GM23338 (cell line): Measurements from ENCODE around the gene IRX5. TPM values are rescaled to one million over a fixed set of nuclear protein-coding genes. Genes with fewer than 3 reads are reported as not detected.

Source experiments
- ATAC-seq: fragments of 200-7000 bp; cut with Tn5 transposase; 3 replicates; pipeline ENCODE4 v1.9.1; 2020
- DNase-seq: peaks from one replicate; pipeline ENCODE4 v3.0.0-alpha.2; 2015; ENCODE audit warnings: low spot score
- H2AFZ ChIP-seq: fragments of 200-600 bp; sonication (generic); 2 replicates; pipeline ENCODE4 v1.8.0; 2016; ENCODE audit warnings: antibody characterized with exemption, mild to moderate bottlenecking, moderate library complexity
- H3F3A ChIP-seq: fragments of 200-600 bp; sonication (generic); replicated peaks from 2 replicates; pipeline ENCODE4 v1.8.0; 2017; ENCODE audit warnings: antibody characterized with exemption, mixed run types, low read depth
- H3K27ac ChIP-seq: fragments of 200-600 bp; sonication (generic); 2 replicates; pipeline ENCODE4 v1.6.1; 2016; ENCODE audit warnings: low read depth
- H3K27me3 ChIP-seq: fragments of 200-600 bp; sonication (generic); 2 replicates; pipeline ENCODE4 v1.8.0; 2016; ENCODE audit warnings: mild to moderate bottlenecking, mixed run types, moderate library complexity; ENCODE audit not compliant: insufficient read depth
- H3K36me3 ChIP-seq: fragments of 200-600 bp; sonication (generic); 2 replicates; pipeline ENCODE4 v1.8.0; 2016; ENCODE audit warnings: mild to moderate bottlenecking; ENCODE audit not compliant: insufficient read depth
- H3K4me1 ChIP-seq: fragments of 200-600 bp; sonication (generic); 2 replicates; pipeline ENCODE4 v1.8.0; 2016; ENCODE audit warnings: mild to moderate bottlenecking, moderate library complexity; ENCODE audit not compliant: insufficient read depth
- H3K4me2 ChIP-seq: fragments of 200-600 bp; sonication (generic); 2 replicates; pipeline ENCODE4 v1.7.1; 2017; ENCODE audit warnings: mixed run types
- H3K4me3 ChIP-seq: fragments of 200-600 bp; sonication (generic); 2 replicates; pipeline ENCODE4 v1.6.1; 2016; ENCODE audit warnings: mixed run types
- H3K79me2 ChIP-seq: fragments of 200-600 bp; sonication (generic); replicated peaks from 2 replicates; pipeline ENCODE4 v1.8.0; 2017; ENCODE audit warnings: mild to moderate bottlenecking; ENCODE audit not compliant: insufficient read depth
- H3K9me2 ChIP-seq: fragments of 200-600 bp; sonication (generic); 2 replicates; pipeline ENCODE4 v1.8.0; 2017; ENCODE audit not compliant: insufficient read depth
- H4K20me1 ChIP-seq: fragments of 200-600 bp; sonication (generic); replicated peaks from 2 replicates; pipeline ENCODE4 v1.8.0; 2017; ENCODE audit warnings: mild to moderate bottlenecking; ENCODE audit not compliant: insufficient read depth
- H3K27ac Mint-ChIP-seq: 2 replicates; pipeline ENCODE4 v1.8.0; 2020; ENCODE audit warnings: inconsistent platforms, mild to moderate bottlenecking, moderate library complexity, mixed read lengths
- H3K27me3 Mint-ChIP-seq: 3 replicates; pipeline ENCODE4 v1.8.0; 2022; ENCODE audit warnings: low read depth, mild to moderate bottlenecking, moderate library complexity, mixed read lengths, inconsistent platforms; ENCODE audit not compliant: insufficient read depth, poor library complexity
- H3K36me3 Mint-ChIP-seq: 3 replicates; pipeline ENCODE4 v1.8.0; 2021; ENCODE audit warnings: low read depth, mild to moderate bottlenecking, inconsistent platforms, moderate library complexity, mixed read lengths
- H3K4me1 Mint-ChIP-seq: 3 replicates; pipeline ENCODE4 v1.8.0; 2020; ENCODE audit warnings: mild to moderate bottlenecking, inconsistent platforms, mixed read lengths
- H3K4me3 Mint-ChIP-seq: 3 replicates; pipeline ENCODE4 v1.8.0; 2021; ENCODE audit warnings: moderate library complexity, mild to moderate bottlenecking, inconsistent platforms, mixed read lengths
- H3K9me3 Mint-ChIP-seq: 3 replicates; pipeline ENCODE4 v1.8.0; 2020; ENCODE audit warnings: moderate library complexity, mild to moderate bottlenecking, inconsistent platforms, mixed read lengths
- EZH2 ChIP-seq: fragments of 200-600 bp; sonication (generic); IDR thresholded peaks from one replicate; pipeline ENCODE4 v1.8.0; 2017; ENCODE audit warnings: antibody characterized with exemption, mild to moderate bottlenecking, low read depth; ENCODE audit not compliant: unreplicated experiment
- JUNB ChIP-seq: IDR thresholded peaks from one replicate; pipeline ENCODE4 v1.6.1; 2016; ENCODE audit warnings: antibody characterized with exemption; ENCODE audit not compliant: unreplicated experiment
- REST ChIP-seq: IDR thresholded peaks from one replicate; pipeline ENCODE4 v1.6.1; 2018; ENCODE audit warnings: antibody characterized with exemption; ENCODE audit not compliant: unreplicated experiment
- STAT1 ChIP-seq: IDR thresholded peaks from one replicate; pipeline ENCODE4 v1.6.1; 2016; ENCODE audit warnings: antibody characterized with exemption; ENCODE audit not compliant: unreplicated experiment
- polyA plus RNA-seq: library from polyadenylated mRNA; unstranded; fragments of >200 nt; fragmentation: Nextera tagmentation; extraction: Ambion mirVana; gene quantifications from 2 replicates; pipeline ENCODE4 v1.2.1, GENCODE V29; 2016
- total RNA-seq: library from RNA; depleted of rRNA; stranded (reverse); fragments of >200 nt; shearing (Covaris generic); gene quantifications from 2 replicates; pipeline ENCODE4 v1.2.3, GENCODE V29; 2014

The IRX5 gene
- total and polyA plus RNA-seq, 2 experiments from 2014 or later: 0.07 to 0.39 TPM

DNA sequence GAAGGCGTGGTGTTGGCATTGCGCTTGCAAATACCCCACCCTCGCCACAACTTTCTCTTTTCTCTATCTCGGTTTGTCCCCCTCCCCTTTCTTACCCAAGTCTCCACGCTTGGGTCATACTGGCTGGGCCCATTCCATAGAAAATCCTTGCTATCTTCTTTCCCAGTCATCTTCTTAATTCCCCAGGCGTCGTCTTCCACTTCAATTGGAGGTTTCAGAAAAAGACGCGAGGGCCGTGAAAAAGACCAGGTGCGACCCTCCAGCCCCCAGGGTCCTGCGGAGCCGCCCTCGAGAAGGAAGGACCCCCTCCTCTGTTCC, 8.3 kb downstream of the IRX5 start:
- H3K27me3 Mint-ChIP-seq: peaks cover 91% of the 10 kb centered on the region
- Histone ChIP-seq H2AFZ (no peak overlapping the region; the same call in 1 of the 2 replicates), H3K27me3 (peaks cover 100% of the 10 kb centered on the region), H3K4me3 (peak overlapping the region; percentile 65), H3K4me1 (peaks cover 34% of the 10 kb centered on the region), H3K79me2 (no peaks in the 10 kb centered on the region), H4K20me1 (peaks cover 8% of the 10 kb centered on the region; the same call in 1 of the 2 replicates), H3K9me2 (no peaks in the 10 kb centered on the region), H3K27ac (no peak overlapping the region), H3K4me2 (peak overlapping the region; percentile 91), H3K36me3 (no peaks in the 10 kb centered on the region), H3F3A (peaks cover 14% of the 10 kb centered on the region)
- H3K27ac Mint-ChIP-seq: no peak overlapping the region
- TF ChIP-seq STAT1 (no peak), JUNB (no peak)
- H3K4me3 Mint-ChIP-seq: peak overlapping the region; percentile 74
- peak; percentile 57 for DNase-seq
- H3K9me3 Mint-ChIP-seq: no peaks in the 10 kb centered on the region; the same call in 2 of the 3 replicates
- peaks cover 34% of the 10 kb centered on the region for H3K4me1 Mint-ChIP-seq
- ATAC-seq: no peak
- no peaks in the 10 kb centered on the region for H3K36me3 Mint-ChIP-seq

DNA sequence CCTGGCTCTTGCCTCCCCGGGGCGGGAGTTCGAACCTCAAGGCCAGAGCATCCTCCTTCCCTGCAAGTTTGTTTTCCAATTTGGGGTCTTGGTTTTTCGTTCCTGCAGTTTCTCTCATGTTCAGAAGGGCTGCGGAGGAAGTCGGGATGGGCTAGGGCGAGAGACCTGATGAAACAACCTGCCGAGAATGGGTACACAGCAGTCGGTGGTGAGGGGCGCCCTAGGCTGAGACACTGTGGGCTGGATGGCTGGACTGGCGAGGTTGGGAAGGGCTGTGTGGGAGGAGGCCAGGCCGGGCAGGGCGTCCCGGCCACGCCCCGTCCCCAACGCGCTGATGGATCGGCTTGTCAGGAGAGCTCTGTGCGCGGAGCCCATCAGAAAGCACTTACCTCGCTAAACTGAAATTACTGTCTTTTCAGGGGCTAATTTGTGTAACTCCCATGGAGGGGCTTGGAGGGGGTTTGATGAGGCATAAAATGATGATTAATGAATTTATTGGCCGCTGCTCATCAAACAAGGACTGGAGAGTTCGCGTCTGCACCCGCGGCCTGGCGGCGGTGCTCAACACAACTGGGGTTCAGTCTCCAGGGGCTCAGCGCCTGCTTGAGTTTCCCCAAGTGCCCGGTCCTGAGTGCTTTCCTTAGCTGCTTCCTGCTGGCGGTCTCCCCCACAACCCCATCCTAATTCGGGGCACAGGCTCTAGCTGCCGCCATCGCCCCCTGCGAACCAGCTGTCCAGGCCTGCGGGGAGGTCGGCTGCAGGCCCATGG, 9.0 kb downstream of the IRX5 start:
- no peak overlapping the region for H3K27ac ChIP-seq
- H3K79me2 ChIP-seq: no peaks in the 10 kb centered on the region
- H3K36me3 ChIP-seq: no peaks in the 10 kb centered on the region
- H3K9me2 ChIP-seq: no peaks in the 10 kb centered on the region
- H3K27me3 Mint-ChIP-seq: peaks cover 84% of the 10 kb centered on the region
- TF ChIP-seq EZH2 (peak; percentile 50), REST (no peak)
- H2AFZ ChIP-seq: no peak overlapping the region
- peaks cover 27% of the 10 kb centered on the region for H3K4me1 ChIP-seq
- DNase-seq: peak; percentile 63
- peaks cover under 1% of the 10 kb centered on the region; the same call in 1 of the 2 replicates for H4K20me1 ChIP-seq
- no peaks in the 10 kb centered on the region for H3K36me3 Mint-ChIP-seq
- H3K27me3 ChIP-seq: peaks cover 93% of the 10 kb centered on the region
- H3K4me1 Mint-ChIP-seq: peaks cover 30% of the 10 kb centered on the region
- H3F3A ChIP-seq: peaks cover 10% of the 10 kb centered on the region
- H3K27ac Mint-ChIP-seq: no peak overlapping the region
- peak overlapping the region; percentile 74 for H3K4me3 Mint-ChIP-seq
- peak overlapping the region; percentile 65 for H3K4me3 ChIP-seq
- peak overlapping the region; percentile 91 for H3K4me2 ChIP-seq
- no peaks in the 10 kb centered on the region; the same call in 2 of the 3 replicates for H3K9me3 Mint-ChIP-seq
- peak; percentile 33 for ATAC-seq

DNA sequence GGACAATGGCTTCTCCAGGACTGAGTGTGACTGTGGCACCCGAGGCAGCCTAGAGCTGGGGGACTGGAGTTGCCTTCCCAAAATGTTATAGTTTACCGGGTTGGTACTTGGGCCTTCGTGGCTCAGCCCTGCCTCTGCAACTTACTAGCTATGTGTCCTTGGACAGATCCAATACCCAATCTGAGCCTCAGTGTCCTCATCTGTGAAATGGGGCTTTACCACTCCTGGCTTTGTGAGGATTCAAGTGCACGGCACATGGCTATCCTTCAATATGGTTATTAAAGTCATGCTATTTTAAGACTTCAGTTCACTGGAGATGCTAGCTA, 9.6 kb downstream of the IRX5 start:
- Mint-ChIP-seq H3K9me3 (no peaks in the 10 kb centered on the region; the same call in 2 of the 3 replicates), H3K4me1 (peaks cover 24% of the 10 kb centered on the region), H3K4me3 (peak overlapping the region; percentile 74; the same call in 1 of the 3 replicates), H3K27me3 (peaks cover 81% of the 10 kb centered on the region), H3K36me3 (no peaks in the 10 kb centered on the region), H3K27ac (no peak overlapping the region)
- DNase-seq (no peak), ATAC-seq (no peak)
- peaks cover 87% of the 10 kb centered on the region for H3K27me3 ChIP-seq
- no peak overlapping the region for H3K27ac ChIP-seq
- peak overlapping the region; percentile 91 for H3K4me2 ChIP-seq
- no peaks in the 10 kb centered on the region for H3K79me2 ChIP-seq
- no peaks in the 10 kb centered on the region; the same call in 1 of the 2 replicates for H4K20me1 ChIP-seq
- H3K4me3 ChIP-seq: peak overlapping the region; percentile 65
- H3K9me2 ChIP-seq: no peaks in the 10 kb centered on the region
- no peak for TF ChIP-seq STAT1
- no peak overlapping the region for H2AFZ ChIP-seq
- peaks cover 8% of the 10 kb centered on the region for H3F3A ChIP-seq
- peaks cover 22% of the 10 kb centered on the region for H3K4me1 ChIP-seq
- H3K36me3 ChIP-seq: no peaks in the 10 kb centered on the region
